GM12865 (cell line): ENCODE results near the gene BRD8.
A peak's percentile ranks its signal among the peaks of the same experiment; 100 is the strongest.

Experiments
- DNase-seq: peaks from one replicate; pipeline ENCODE4 v3.0.0; 2010; ENCODE audit warnings: low read depth
- H3K4me3 ChIP-seq: 2 replicates; pipeline ENCODE4 v1.5.1; 2011; ENCODE audit warnings: mild to moderate bottlenecking, low read depth, low read length, control low read depth
- CTCF ChIP-seq: IDR thresholded peaks from 2 replicates; pipeline ENCODE4 v1.5.1; 2011; ENCODE audit warnings: low read length, control low read depth, low read depth, inconsistent platforms; ENCODE audit not compliant: insufficient read depth; ENCODE audit errors: missing control alignments

BRD8 gene

GRCh38 chr5:138141734-138142133, 36.7 kb downstream of the BRD8 start:
- TF ChIP-seq CTCF, result no peak
- no peak for DNase-seq
- H3K4me3 ChIP-seq, result no peak overlapping the region

GRCh38 chr5:138140268-138140667, 38.2 kb downstream of the BRD8 start:
- TF ChIP-seq CTCF, result no peak
- no peak for DNase-seq
- H3K4me3 ChIP-seq, result no peak overlapping the region

GRCh38 chr5:138139781-138140090, 38.7 kb downstream of the BRD8 start:
- DNase-seq, result no peak
- TF ChIP-seq CTCF, result no peak
- H3K4me3 ChIP-seq, result no peak overlapping the region

- no peak for TF ChIP-seq CTCF
- DNase-seq, result peak; percentile 77
- H3K4me3 ChIP-seq, result peak within 1 kb of the TSS; percentile 54
These were observed 39.3 kb downstream of the BRD8 start, which contains the start of gene NME5 for GRCh38 chr5:138138949-138139780. Gene NME5, minus strand, starts transcription at chr5:138139428. Its CDS starts 648 bp downstream, at chr5:138138780.

- no peak for DNase-seq
- no peak overlapping the region for H3K4me3 ChIP-seq
- no peak for TF ChIP-seq CTCF
These were observed 45.9 kb downstream of the BRD8 start for GRCh38 chr5:138132543-138132942.

GRCh38 chr5:138129347-138129746, 49.1 kb downstream of the BRD8 start:
- no peak for TF ChIP-seq CTCF
- H3K4me3 ChIP-seq, result no peak overlapping the region
- DNase-seq, result no peak

- no peak overlapping the region for H3K4me3 ChIP-seq
- no peak for DNase-seq
- TF ChIP-seq CTCF, result no peak
These were observed 50.1 kb downstream of the BRD8 start for GRCh38 chr5:138128334-138128733.
